Transverse colon (tissue), 4 donors: ENCODE results near the gene PANK4. TPM values are rescaled to one million over a fixed set of nuclear protein-coding genes. Genes with fewer than 3 reads are reported as not detected.

ENCODE experiments used
- DNase-seq: peaks from one replicate; pipeline ENCODE4 v3.0.0-alpha.2; 2019
- H3K27ac ChIP-seq, 4 donors: fragments of 200-600 bp; sonication (generic); 2 replicates each; pipeline ENCODE4 v1.5.1; 2016 to 2018; ENCODE audit warnings: inconsistent platforms in 4 of 4
- H3K27me3 ChIP-seq: fragments of 200-600 bp; sonication (generic); 2 replicates; pipeline ENCODE4 v1.5.1; 2017; ENCODE audit warnings: inconsistent platforms
- H3K36me3 ChIP-seq, 4 donors: fragments of 200-600 bp; sonication (generic); 2 replicates each; pipeline ENCODE4 v1.5.1; 2017 to 2019; ENCODE audit warnings: inconsistent platforms in 4 of 4
- H3K4me1 ChIP-seq, 4 donors: fragments of 200-600 bp; sonication (generic); 2 replicates each; pipeline ENCODE4 v1.5.1; 2017 to 2020; ENCODE audit warnings: inconsistent platforms in 4 of 4
- H3K4me3 ChIP-seq, 4 donors: fragments of 200-600 bp; sonication (generic); 1 replicate in 1 of 4; 2 replicates in 3 of 4; pipeline versions ENCODE4 v1.5.1 to v1.6.1; 2017 to 2019; ENCODE audit warnings: inconsistent platforms in 4 of 4
- H3K9me3 ChIP-seq, 2 donors: fragments of 200-600 bp; sonication (generic); 2 replicates each; pipeline ENCODE4 v1.5.1; 2017 to 2019; ENCODE audit warnings: inconsistent platforms in 2 of 2
- EP300 ChIP-seq: sonication (generic); formaldehyde crosslinking; IDR thresholded peaks from one replicate; pipeline ENCODE4 v1.6.1; 2017; ENCODE audit warnings: antibody characterized with exemption, low read depth
- POLR2A ChIP-seq: fragments of 450-650 bp; IDR thresholded peaks from one replicate; pipeline ENCODE4 v1.6.1; 2016; ENCODE audit warnings: antibody characterized with exemption, mild to moderate bottlenecking, moderate library complexity
- POLR2AphosphoS5 ChIP-seq, 3 donors: sonication (generic); formaldehyde crosslinking; IDR thresholded peaks; one replicate each; pipeline ENCODE4 v1.6.1; 2016; ENCODE audit warnings: antibody characterized with exemption in 3 of 3
- WGBS, 2 donors: methylation state at CpG; one replicate each; pipeline ENCODE4 v1.1.5; 2018; ENCODE audit warnings: low coverage in 1 of 2; 5-methylcytosine and 5-hydroxymethylcytosine counted together
- in situ Hi-C, 4 donors: fragments of 200-750 bp; cut with MboI; loops; one replicate each; pipeline versions ENCODE4 v1.15.0 to v1.15.1; 2017; ENCODE audit warnings: low sequenced_read_pairs in 3 of 4, low pct_ligation_motif_present in 1 of 4, low pct_unique_long_range_greater_than_20kb in 1 of 4
- intact Hi-C: fragments of 100-400 bp; cut with DNase I; formaldehyde crosslinking; loops from one replicate; pipeline ENCODE4 v1.15.1; 2023; ENCODE audit warnings: low total_unique reads
- total RNA-seq, 4 donors: library from RNA; depleted of rRNA; stranded (reverse); fragments of >200 nt; gene quantifications; one replicate each; pipeline ENCODE4 v1.1.0, GENCODE V29; 2016
- TF ChIP-seq, protein P1 (sequence below), 5 experiments: fragments of 200-600 bp in 3 of 5; fragments of 450-650 bp in 2 of 5; sonication (generic) in 3 of 5; IDR thresholded peaks; 1 replicate in 2 of 5; 2 replicates in 3 of 5; pipeline ENCODE4 v1.5.1; 2016 to 2017; ENCODE audit warnings: antibody characterized with exemption in 5 of 5, inconsistent platforms in 3 of 5, mild to moderate bottlenecking in 2 of 5, moderate library complexity in 1 of 5

Gene PANK4
- total RNA-seq: 10 to 100 TPM; 41.1 to 58.3 (median 47.3) TPM

- intact Hi-C loops (no loop called here), in situ Hi-C loops (loop anchor here in 1 of 4 donors (25.0 kb wide), 1 partner anchor 339 kb away; the partner anchor contains the start of gene FAAP20)
- DNase-seq: peak; percentile 92
- Histone ChIP-seq H3K4me3 (peak within 1 kb of the TSS; percentile 64 to 94 (median 90)), H3K27me3 (peaks cover 15% of the 10 kb centered on the region), H3K4me1 (peaks cover 43 to 65% (median 55%) of the 10 kb centered on the region in 4 donors), H3K36me3 (peaks cover 0 to 4% (median 2%) of the 10 kb centered on the region in 4 donors), H3K9me3 (no peaks in the 10 kb centered on the region), H3K27ac (peak within 1 kb of the TSS; percentile 73 to 86 (median 78))
- WGBS, 2 donors: 1% methylated on average over 35 of the region's 107 CpGs; no CpG with 5 or more reads in 1 of the 2 donors
- TF ChIP-seq, protein P1, sequence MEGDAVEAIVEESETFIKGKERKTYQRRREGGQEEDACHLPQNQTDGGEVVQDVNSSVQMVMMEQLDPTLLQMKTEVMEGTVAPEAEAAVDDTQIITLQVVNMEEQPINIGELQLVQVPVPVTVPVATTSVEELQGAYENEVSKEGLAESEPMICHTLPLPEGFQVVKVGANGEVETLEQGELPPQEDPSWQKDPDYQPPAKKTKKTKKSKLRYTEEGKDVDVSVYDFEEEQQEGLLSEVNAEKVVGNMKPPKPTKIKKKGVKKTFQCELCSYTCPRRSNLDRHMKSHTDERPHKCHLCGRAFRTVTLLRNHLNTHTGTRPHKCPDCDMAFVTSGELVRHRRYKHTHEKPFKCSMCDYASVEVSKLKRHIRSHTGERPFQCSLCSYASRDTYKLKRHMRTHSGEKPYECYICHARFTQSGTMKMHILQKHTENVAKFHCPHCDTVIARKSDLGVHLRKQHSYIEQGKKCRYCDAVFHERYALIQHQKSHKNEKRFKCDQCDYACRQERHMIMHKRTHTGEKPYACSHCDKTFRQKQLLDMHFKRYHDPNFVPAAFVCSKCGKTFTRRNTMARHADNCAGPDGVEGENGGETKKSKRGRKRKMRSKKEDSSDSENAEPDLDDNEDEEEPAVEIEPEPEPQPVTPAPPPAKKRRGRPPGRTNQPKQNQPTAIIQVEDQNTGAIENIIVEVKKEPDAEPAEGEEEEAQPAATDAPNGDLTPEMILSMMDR (IDR thresholded peaks at IDR 0.05): peak in 2 of 5 experiments; percentile 11 to 41
- TF ChIP-seq POLR2A: peak; percentile 57
- TF ChIP-seq POLR2AphosphoS5 (IDR thresholded peaks at IDR 0.05): peak; percentile 76 to 83 (median 77)
- TF ChIP-seq EP300: no peak
Measured at GRCh38 chr1:2525920-2526823, at the start of gene PANK4. Gene PANK4, minus strand, starts transcription at chr1:2526596. Its CDS starts 9 bp downstream, at chr1:2526587.

- no peak for DNase-seq
- in situ Hi-C loops (loop anchor here in 1 of 4 donors (25.0 kb wide), 1 partner anchor 162 kb away; the partner anchor contains the start of gene PEX10), intact Hi-C loops (no loop called here)
- Histone ChIP-seq H3K4me3 (no peak overlapping the region), H3K27me3 (no peaks in the 10 kb centered on the region), H3K36me3 (no peaks in the 10 kb centered on the region), H3K9me3 (peaks cover 6 to 7% of the 10 kb centered on the region in 2 donors), H3K27ac (peak overlapping the region in 2 of 4 donors; percentile 4 to 93), H3K4me1 (peaks cover 16 to 35% (median 24%) of the 10 kb centered on the region in 4 donors)
- WGBS, 2 donors: 77 to 89% methylated on average over 7 to 9 of the region's 9 CpGs
- no peak for TF ChIP-seq POLR2AphosphoS5 (IDR thresholded peaks at IDR 0.05)
- TF ChIP-seq, protein P1 (IDR thresholded peaks at IDR 0.05): no peak
- TF ChIP-seq POLR2A: no peak
- no peak for TF ChIP-seq EP300
Measured at GRCh38 chr1:2574350-2574749, 48.0 kb upstream of the PANK4 start.

DNA sequence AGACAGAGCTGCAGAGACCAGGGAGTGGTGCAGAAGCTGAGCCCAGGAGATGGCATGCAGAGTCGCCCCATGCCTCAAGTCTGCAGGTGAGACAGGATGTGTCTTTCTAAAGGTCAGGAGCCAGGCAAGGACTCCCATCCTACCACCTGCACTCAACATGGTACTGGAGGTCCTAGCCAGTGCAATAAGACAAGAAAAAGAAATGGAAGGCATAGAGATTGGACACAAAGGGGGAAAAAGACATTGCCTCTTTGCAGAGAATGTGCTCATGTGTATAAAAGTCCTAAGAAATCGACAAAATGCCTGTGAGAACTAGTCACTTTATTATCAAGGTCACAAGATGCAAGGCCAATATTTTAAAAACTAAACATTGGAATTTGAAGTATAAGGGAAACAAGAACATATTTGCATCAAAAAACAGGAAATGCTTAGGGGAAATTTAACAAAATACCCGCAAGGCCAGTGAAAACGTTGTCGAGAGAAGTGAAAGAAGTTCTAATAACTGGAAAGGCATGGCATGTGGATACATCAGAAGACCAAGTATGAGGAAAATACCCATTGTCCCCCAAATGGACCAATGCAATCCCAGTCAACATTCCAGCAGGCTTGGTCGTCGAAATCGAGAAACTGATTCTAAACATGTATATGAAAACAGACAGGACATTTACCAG is 47.0 kb upstream of the PANK4 start:
- no peak overlapping the region for H3K27ac ChIP-seq
- intact Hi-C loops: no loop called here
- H3K4me3 ChIP-seq: no peak overlapping the region
- in situ Hi-C loops: loop anchor here in 1 of 4 donors (25.0 kb wide), 1 partner anchor 161 kb away; the partner anchor contains the start of gene PEX10
- H3K27me3 ChIP-seq: no peaks in the 10 kb centered on the region
- H3K36me3 ChIP-seq: no peaks in the 10 kb centered on the region
- peaks cover 11 to 28% (median 16%) of the 10 kb centered on the region in 4 donors for H3K4me1 ChIP-seq
- DNase-seq: no peak
- TF ChIP-seq, protein P1 (IDR thresholded peaks at IDR 0.05): no peak
- TF ChIP-seq POLR2AphosphoS5 (IDR thresholded peaks at IDR 0.05): no peak
- no peak for TF ChIP-seq POLR2A
- no peak for TF ChIP-seq EP300
- WGBS, 2 donors: 88 to 95% methylated on average over 7 to 8 of the region's 8 CpGs
- peaks cover 6 to 7% of the 10 kb centered on the region in 2 donors for H3K9me3 ChIP-seq
